K562 (cell line): ENCODE results near the gene PCCB. TPM values are rescaled to one million over a fixed set of nuclear protein-coding genes. Genes with fewer than 3 reads are reported as not detected.
A peak's percentile ranks its signal among the peaks of the same experiment; 100 is the strongest.

ENCODE experiments used
- ARID4B ChIP-seq: sonication (generic); formaldehyde crosslinking; IDR thresholded peaks from 2 replicates; pipeline ENCODE4 v1.8.0; 2022; ENCODE audit warnings: mild to moderate bottlenecking, missing genetic modification reagents
- CHD4 ChIP-seq: fragments of 200-600 bp; sonication (generic); IDR thresholded peaks from 3 replicates; pipeline ENCODE4 v1.6.1; 2012; ENCODE audit warnings: low read depth, mild to moderate bottlenecking, mixed read lengths, low read length, inconsistent platforms; ENCODE audit not compliant: insufficient read depth, insufficient replicate concordance, poor library complexity, severe bottlenecking
- CREM ChIP-seq: IDR thresholded peaks from 2 replicates; pipeline ENCODE4 v1.6.1; 2014; ENCODE audit warnings: antibody characterized with exemption, low read depth
- ESRRA ChIP-seq: fragments of 450-650 bp; IDR thresholded peaks from 2 replicates; pipeline ENCODE4 v1.6.1; 2014; ENCODE audit warnings: low read depth, mild to moderate bottlenecking, moderate library complexity, borderline replicate concordance
- HNRNPH1 ChIP-seq: fragments of 200-400 bp; formaldehyde crosslinking; optimal IDR thresholded peaks from 2 replicates; pipeline ENCODE3; 2017; ENCODE audit warnings: low read depth, mild to moderate bottlenecking, low read length, moderate library complexity
- HOMEZ ChIP-seq: fragments of 250-450 bp; sonication (Bioruptor Pico); IDR thresholded peaks from 2 replicates; pipeline ENCODE4 v1.4.0; 2020; ENCODE audit warnings: mild to moderate bottlenecking, moderate library complexity
- JUND ChIP-seq, 2 experiments: IDR thresholded peaks; 2 replicates in 1 of 2; 3 replicates in 1 of 2; pipeline ENCODE4 v1.6.1; 2011; ENCODE audit warnings: borderline replicate concordance in 2 of 2, low read depth in 2 of 2, low read length in 2 of 2, improper control_type of control experiment in 1 of 2, missing biosample characterization in 1 of 2, missing genetic modification characterization in 1 of 2, missing genetic modification reagents in 1 of 2
- KDM5B ChIP-seq: fragments of 200-600 bp; sonication (generic); IDR thresholded peaks from 2 replicates; pipeline ENCODE4 v1.6.1; 2012; ENCODE audit warnings: low read depth, mild to moderate bottlenecking, moderate library complexity, low read length, control low read depth, inconsistent platforms; ENCODE audit not compliant: insufficient replicate concordance
- MAX ChIP-seq: sonication (generic); formaldehyde crosslinking; IDR thresholded peaks from 2 replicates; pipeline ENCODE4 v1.9.0; 2022; ENCODE audit warnings: mild to moderate bottlenecking, missing genetic modification reagents
- MCM5 ChIP-seq: fragments of 450-650 bp; IDR thresholded peaks from 2 replicates; pipeline ENCODE4 v1.6.1; 2016; ENCODE audit warnings: low read depth
- NFATC3 ChIP-seq: fragments of 450-650 bp; IDR thresholded peaks from 2 replicates; pipeline ENCODE4 v1.6.1; 2017; ENCODE audit warnings: mild to moderate bottlenecking
- PRMT5 ChIP-seq: sonication (generic); formaldehyde crosslinking; IDR thresholded peaks from 2 replicates; pipeline ENCODE4 v1.5.0; 2020; ENCODE audit warnings: missing genetic modification reagents
- SMC3 ChIP-seq: conservative IDR thresholded peaks from 2 replicates; pipeline ENCODE4 v1.6.1; 2011; ENCODE audit warnings: low read depth, low read length, improper control_type of control experiment; ENCODE audit not compliant: insufficient read depth
- ZNF609 ChIP-seq: sonication (generic); formaldehyde crosslinking; IDR thresholded peaks from 2 replicates; pipeline ENCODE4 v1.8.1; 2023; ENCODE audit warnings: missing genetic modification reagents, mild to moderate bottlenecking, borderline replicate concordance
- polyA plus RNA-seq, 8 experiments: library from polyadenylated mRNA; depleted of rRNA in 4 of 8; stranded (reverse) in 5 of 8; unstranded in 3 of 8; fragments of >200 nt; fragmentation: Nextera tagmentation in 2 of 8; fragmentation: Illumina TruSeq in 1 of 8; extraction: Ambion mirVana in 2 of 8; extraction: Trizol in 1 of 8; gene quantifications; 2 replicates each; pipeline versions ENCODE4 v1.2.1 to v1.2.3, GENCODE V29; 2011 to 2014; ENCODE audit warnings: inconsistent platforms in 1 of 8, missing spikeins in 1 of 8
- total RNA-seq, 7 experiments: library from RNA; depleted of rRNA in 6 of 7; stranded (reverse); fragments of >200 nt in 6 of 7; fragmentation: Illumina TruSeq in 2 of 7; extraction: Trizol in 2 of 7; gene quantifications; 2 replicates each; pipeline versions ENCODE4 v1.2.1 to v1.2.3, GENCODE V29; 2011 to 2021; ENCODE audit warnings: low replicate concordance in 1 of 7

The PCCB gene
- total and polyA plus RNA-seq, 9 of the 15 experiments (the other 6 are each of a cell fraction or from before 2014, with no cell fraction given), result 69.5 to 173 (median 92.8) TPM

GRCh38 chr3:136250059-136250902, at the start of gene PCCB (continued):
- no peak for TF ChIP-seq ZNF609
- no peak for TF ChIP-seq HOMEZ
- no peak for TF ChIP-seq NFATC3
- TF ChIP-seq HNRNPH1, result no peak
- 0 out of 2 replicates have a peak, but pooled peaks have one; percentile 14 for TF ChIP-seq SMC3
- no peak for TF ChIP-seq PRMT5 (CRISPR knock-in tag)
- peak; percentile 61; the same call in 1 of the 2 replicates for TF ChIP-seq ESRRA
- no peak for TF ChIP-seq CHD4
- peak; percentile 27; the same call in 1 of the 2 replicates for TF ChIP-seq JUND (IDR thresholded peaks at IDR 0.05; ENCODE audit: borderline replicate concordance, low read depth, low read length)
- no peak; the same call in 2 of the 3 replicates for TF ChIP-seq JUND (tag; IDR thresholded peaks at IDR 0.05; ENCODE audit: borderline replicate concordance, low read depth, low read length)
- TF ChIP-seq ARID4B (CRISPR knock-in tag), result peak; percentile 15; the same call in 1 of the 2 replicates
- TF ChIP-seq MAX (CRISPR knock-in tag), result peak; percentile 86
- no peak for TF ChIP-seq MCM5
- peak; percentile 72 for TF ChIP-seq CREM
- peak; percentile 81 for TF ChIP-seq KDM5B
